Activated gamma-delta T cell treated with Interleukin-2 at 50 U/mL for 16 hours (primary cell): ENCODE results near the gene ANKRD13B.
"Not testable (repeated sequence)": the region's sequence is repeated elsewhere in the genome, so short reads cannot be mapped to it uniquely, and the experiment has no call there.

ENCODE experiments used
- DNase-seq: peaks from one replicate; pipeline ENCODE4 v3.0.0-alpha.2; 2020

ANKRD13B gene

DNA sequence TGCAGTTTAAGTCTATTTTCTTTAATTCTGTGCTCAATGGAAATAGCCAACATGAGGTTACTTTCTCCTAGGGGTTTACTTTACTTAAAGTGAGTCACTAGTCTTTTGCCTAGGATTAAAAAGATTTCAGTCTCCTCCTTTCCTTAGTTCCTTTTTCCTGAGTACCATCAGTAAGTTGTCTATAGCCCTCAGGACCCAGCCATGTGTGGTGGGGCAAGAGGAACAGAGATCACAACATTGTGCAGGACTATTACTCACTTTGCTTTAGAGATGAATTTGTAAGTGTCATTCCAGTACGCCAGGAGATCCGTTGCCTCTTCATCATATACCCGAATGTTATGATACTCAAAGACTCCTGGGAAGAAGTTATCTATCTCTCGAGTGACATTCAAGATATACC is 57.5 kb downstream of the ANKRD13B start:
- DNase-seq = no peak

GRCh38 chr17:29651913-29652312 is 59.0 kb downstream of the ANKRD13B start:
- DNase-seq = not testable (repeated sequence)

DNA sequence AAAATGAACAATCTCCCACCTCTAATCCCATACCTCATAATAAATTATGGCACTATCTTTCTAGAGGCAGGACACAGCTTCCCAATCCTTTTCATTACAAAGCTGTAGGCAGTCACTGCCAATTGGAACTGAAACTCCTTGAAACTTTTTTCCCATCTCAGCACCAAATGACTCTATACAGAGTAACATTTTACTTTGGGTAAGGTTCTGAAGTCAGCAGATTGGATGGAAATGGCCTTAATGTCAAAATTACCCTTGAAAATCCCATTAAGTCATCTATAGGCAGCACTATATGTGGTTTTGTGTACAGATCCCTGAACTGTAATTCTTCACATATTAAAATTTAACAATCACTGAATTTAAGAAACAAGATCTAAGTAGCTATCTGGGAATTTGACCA is 60.0 kb downstream of the ANKRD13B start:
- DNase-seq = no peak

- DNase-seq = no peak
These were observed 61.2 kb downstream of the ANKRD13B start for GRCh38 chr17:29653995-29654714.

DNA sequence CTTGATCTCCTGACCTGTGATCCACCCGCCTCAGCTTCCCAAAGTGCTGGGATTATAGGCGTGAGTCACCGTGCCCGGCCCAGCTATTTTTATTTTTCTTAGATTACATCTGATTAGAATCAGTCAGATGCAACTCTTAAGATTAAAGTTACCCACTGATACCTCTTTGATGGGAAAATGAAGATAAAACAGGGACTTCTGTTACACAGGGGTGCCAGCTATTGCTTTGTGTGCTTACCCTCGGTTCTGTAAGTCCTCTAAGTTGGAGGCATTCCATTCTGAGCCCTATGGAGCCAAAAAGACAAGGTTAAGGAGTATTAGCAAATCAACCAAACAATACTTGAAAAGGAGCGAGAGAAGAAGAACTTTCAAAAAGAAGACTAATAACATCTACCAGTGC is 62.4 kb downstream of the ANKRD13B start:
- no peak for DNase-seq

DNA sequence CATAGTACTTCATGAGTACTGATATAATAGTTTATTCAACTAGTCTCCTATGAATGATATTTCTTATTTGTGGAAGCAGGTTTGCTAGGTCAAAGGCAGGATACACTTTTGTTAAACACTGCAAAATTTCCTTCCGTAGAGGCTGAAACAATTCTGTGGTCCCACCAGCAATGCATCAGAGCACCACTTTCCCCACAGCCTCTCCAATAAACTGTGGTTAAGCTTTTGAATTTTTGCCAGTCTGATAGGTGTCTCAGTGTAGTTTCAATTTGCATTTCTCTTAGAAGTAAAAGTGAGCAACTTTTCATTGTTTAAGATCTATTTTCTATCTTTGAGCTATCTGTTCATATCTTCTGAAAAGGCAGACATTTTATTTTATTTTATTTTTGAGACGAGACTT is 66.2 kb downstream of the ANKRD13B start:
- no peak for DNase-seq

- DNase-seq = no peak
These were observed 68.3 kb downstream of the ANKRD13B start for GRCh38 chr17:29661213-29661612.

DNA sequence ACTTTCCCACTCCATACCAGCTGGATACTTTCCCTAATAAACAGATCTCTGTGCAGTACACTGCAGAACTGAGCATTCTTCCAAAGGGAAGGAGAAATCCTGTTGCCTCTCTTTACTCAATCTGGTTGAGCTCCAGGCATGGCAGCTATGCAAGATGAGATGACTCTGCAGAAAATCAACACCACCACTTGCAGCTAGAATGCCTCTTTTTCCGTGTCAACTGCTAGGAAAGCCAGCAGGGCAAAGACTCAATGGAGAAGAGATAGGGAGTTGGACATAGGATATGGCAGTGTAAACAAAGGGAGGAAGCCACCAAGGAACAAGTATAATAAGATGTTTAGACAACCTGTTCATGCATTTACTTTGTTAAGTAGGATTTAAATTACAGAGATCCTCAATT is 70.2 kb downstream of the ANKRD13B start:
- DNase-seq = no peak
